GM12878 (cell line): ENCODE data around the gene NDUFA11. TPM values are rescaled to one million over a fixed set of nuclear protein-coding genes. Genes with fewer than 3 reads are reported as not detected.

Experiments
- ATAC-seq: fragments of 200-7000 bp; cut with Tn5 transposase; 3 replicates; pipeline ENCODE4 v1.9.1; 2020; ENCODE audit warnings: mild to moderate bottlenecking, moderate library complexity
- BruUV-seq: library from RNA; stranded (reverse); fragments of 400-500 nt; replicated peaks from 2 replicates; lab custom pipeline; 2021; lab: Mats Ljungman, UMichigan
- CTCF ChIA-PET: fragments of 300-600 bp; sonication (Branson Sonifier 250); formaldehyde crosslinking; extraction: SDS; loops from one replicate; lab custom pipeline; 2021; ENCODE audit warnings: inconsistent platforms; lab: Yijun Ruan, JAX
- POLR2A ChIA-PET: fragments of 350-600 bp; formaldehyde crosslinking; extraction: SDS; loops from one replicate; lab custom pipeline; 2021; ENCODE audit warnings: inconsistent platforms; lab: Charles Lee
- RAD21 ChIA-PET: fragments of 300-600 bp; sonication (Branson Sonifier 250); formaldehyde crosslinking; loops from one replicate; lab custom pipeline; 2023; ENCODE audit warnings: antibody characterized with exemption; ENCODE audit not compliant: unreplicated experiment; lab: Charles Lee
- SMC1A ChIA-PET: fragments of 300-600 bp; sonication (Branson Sonifier 250); formaldehyde crosslinking; loops from one replicate; lab custom pipeline; 2023; ENCODE audit not compliant: unreplicated experiment, uncharacterized antibody; lab: Charles Lee
- DNase-seq: peaks from one replicate; pipeline ENCODE4 v3.0.0-alpha.2; 2011; ENCODE audit warnings: low read depth, low spot score
- FAIRE-seq: peaks from 3 replicates; lab custom pipeline; 2011; peaks lifted over from hg19 to GRCh38; lab: Jason Lieb, UNC
- H2AFZ ChIP-seq: 2 replicates; pipeline ENCODE4 v1.6.0; 2011; ENCODE audit warnings: low read depth, low read length, control low read depth; ENCODE audit not compliant: control insufficient read depth
- H3K27ac ChIP-seq: 2 replicates; pipeline ENCODE4 v1.5.1; 2011; ENCODE audit warnings: control low read depth; ENCODE audit not compliant: control insufficient read depth, insufficient read depth
- H3K27me3 ChIP-seq, 2 experiments: replicated peaks in 1 of 2; 2 replicates each; pipeline versions ENCODE4 v1.6.0 to v1.6.1; 2011; ENCODE audit warnings: low read length in 1 of 2; ENCODE audit not compliant: control insufficient read depth in 2 of 2, insufficient read depth in 2 of 2
- H3K36me3 ChIP-seq, 2 experiments: 2 replicates each; pipeline ENCODE4 v1.5.1; 2011; ENCODE audit warnings: low read length in 1 of 2; ENCODE audit not compliant: control insufficient read depth in 2 of 2, insufficient read depth in 2 of 2
- H3K4me1 ChIP-seq: 2 replicates; pipeline ENCODE4 v1.6.1; 2011; ENCODE audit warnings: mild to moderate bottlenecking, low read length, moderate library complexity, mixed read lengths; ENCODE audit not compliant: control insufficient read depth, insufficient read depth
- H3K4me2 ChIP-seq: 2 replicates; pipeline ENCODE4 v1.6.0; 2011; ENCODE audit warnings: control low read depth; ENCODE audit not compliant: control insufficient read depth, insufficient read depth
- H3K4me3 ChIP-seq: fragments of 200-600 bp; sonication (generic); 2 replicates; pipeline ENCODE4 v1.5.1; 2016
- H3K79me2 ChIP-seq: 2 replicates; pipeline ENCODE4 v1.6.0; 2011; ENCODE audit warnings: low read length; ENCODE audit not compliant: control insufficient read depth, insufficient read depth
- H3K9ac ChIP-seq: 2 replicates; pipeline ENCODE4 v1.8.0; 2011; ENCODE audit warnings: low read length, control low read depth, mixed read lengths; ENCODE audit not compliant: control insufficient read depth, insufficient read depth
- H3K9me3 ChIP-seq: replicated peaks from 3 replicates; pipeline ENCODE4 v1.5.1; 2011; ENCODE audit warnings: mild to moderate bottlenecking, low read length; ENCODE audit not compliant: control insufficient read depth, insufficient read depth
- H4K20me1 ChIP-seq: 2 replicates; pipeline ENCODE4 v1.6.0; 2011; ENCODE audit not compliant: control insufficient read depth, insufficient read depth
- ESRRA ChIP-seq: IDR thresholded peaks from 2 replicates; pipeline ENCODE4 v1.6.1; 2012; ENCODE audit warnings: mild to moderate bottlenecking, low read length, improper control_type of control experiment
- ETV6 ChIP-seq, 2 experiments: fragments of 450-650 bp in 1 of 2; IDR thresholded peaks in 1 of 2; conservative IDR thresholded peaks in 1 of 2; 2 replicates each; pipeline ENCODE4 v1.6.1; 2014; ENCODE audit warnings: antibody characterized with exemption in 1 of 2, borderline replicate concordance in 1 of 2, low read depth in 1 of 2, mild to moderate bottlenecking in 1 of 2, moderate library complexity in 1 of 2
- GATAD2B ChIP-seq: fragments of 450-650 bp; conservative IDR thresholded peaks from 2 replicates; pipeline ENCODE4 v1.6.1; 2017; ENCODE audit warnings: low read depth, mild to moderate bottlenecking, moderate library complexity
- IKZF2 ChIP-seq, 2 experiments: fragments of 450-650 bp; IDR thresholded peaks; 2 replicates each; pipeline ENCODE4 v1.6.1; 2017; ENCODE audit warnings: mild to moderate bottlenecking in 2 of 2, moderate library complexity in 2 of 2
- KLF5 ChIP-seq: fragments of 450-650 bp; IDR thresholded peaks from 2 replicates; pipeline ENCODE4 v1.6.1; 2014; ENCODE audit warnings: mild to moderate bottlenecking; ENCODE audit not compliant: partially characterized antibody
- LARP7 ChIP-seq: fragments of 450-650 bp; IDR thresholded peaks from 2 replicates; pipeline ENCODE4 v1.6.1; 2017; ENCODE audit warnings: mild to moderate bottlenecking
- MAX ChIP-seq: IDR thresholded peaks from 2 replicates; pipeline ENCODE4 v1.6.1; 2012; ENCODE audit warnings: low read depth, low read length, improper control_type of control experiment
- MLLT1 ChIP-seq: fragments of 450-650 bp; IDR thresholded peaks from 2 replicates; pipeline ENCODE4 v1.6.1; 2016; ENCODE audit warnings: mild to moderate bottlenecking
- MTA3 ChIP-seq: IDR thresholded peaks from 2 replicates; pipeline ENCODE4 v1.6.1; 2012; ENCODE audit warnings: low read length, inconsistent platforms, borderline replicate concordance
- PML ChIP-seq: IDR thresholded peaks from 2 replicates; pipeline ENCODE4 v1.6.1; 2012; ENCODE audit warnings: low read length, inconsistent platforms
- ZSCAN29 ChIP-seq: fragments of 450-650 bp; IDR thresholded peaks from 2 replicates; pipeline ENCODE4 v1.6.1; 2017; ENCODE audit warnings: mild to moderate bottlenecking, moderate library complexity
- ZZZ3 ChIP-seq: IDR thresholded peaks from 2 replicates; pipeline ENCODE4 v1.6.1; 2011; ENCODE audit warnings: low read depth; ENCODE audit not compliant: control insufficient read depth, insufficient read length
- WGBS: methylation state at CpG from one replicate; pipeline ENCODE4 v1.1.6; 2016; ENCODE audit warnings: low lambda C conversion rate; ENCODE audit not compliant: insufficient replicate concordance, insufficient coverage; ENCODE audit errors: missing lambda C conversion rate; 5-methylcytosine and 5-hydroxymethylcytosine counted together
- in situ Hi-C: fragments of 300-500 bp; cut with MboI; formaldehyde crosslinking; loops from 9 replicates; pipeline ENCODE4 v1.14.3; 2018; ENCODE audit warnings: mixed read lengths
- intact Hi-C: fragments of 100-400 bp; cut with micrococcal nuclease; formaldehyde crosslinking; loops from one replicate; pipeline ENCODE4 v1.14.2; 2022; ENCODE audit not compliant: unreplicated experiment
- polyA plus RNA-seq, 11 experiments: library from polyadenylated mRNA; depleted of rRNA in 4 of 11; unstranded in 6 of 11; stranded (reverse) in 5 of 11; fragments of >200 nt; fragmentation: Nextera tagmentation in 4 of 11; fragmentation: Illumina TruSeq in 1 of 11; extraction: Ambion mirVana in 4 of 11; extraction: Trizol in 1 of 11; gene quantifications; 1 replicate in 1 of 11; 2 replicates in 10 of 11; pipeline versions ENCODE4 v1.2.1 to v1.2.3, GENCODE V29; 2011 to 2016; ENCODE audit warnings: inconsistent platforms in 2 of 11, missing spikeins in 2 of 11, low read depth in 1 of 11
- total RNA-seq, 4 experiments: library from RNA; depleted of rRNA in 3 of 4; stranded (reverse); fragments of >200 nt in 3 of 4; fragmentation: Illumina TruSeq in 1 of 4; extraction: Trizol in 1 of 4; gene quantifications; 2 replicates each; pipeline versions ENCODE4 v1.2.1 to v1.2.3, GENCODE V29; 2013 to 2021
- TF ChIP-seq, protein P1 (sequence below): fragments of 450-650 bp; IDR thresholded peaks from 2 replicates; pipeline ENCODE4 v1.6.1; 2016; ENCODE audit warnings: mild to moderate bottlenecking
- TF ChIP-seq, protein P2 (sequence below): fragments of 450-650 bp; IDR thresholded peaks from 2 replicates; pipeline ENCODE4 v1.6.1; 2017; ENCODE audit warnings: mild to moderate bottlenecking, moderate library complexity
- TF ChIP-seq, protein P3 (sequence below): IDR thresholded peaks from 2 replicates; pipeline ENCODE4 v1.6.1; 2011; ENCODE audit warnings: borderline replicate concordance, low read depth, mild to moderate bottlenecking, moderate library complexity, low read length; ENCODE audit not compliant: insufficient read depth, poor library complexity, severe bottlenecking

The NDUFA11 gene
- total and polyA plus RNA-seq, 10 of the 15 experiments (the other 5 are each of a cell fraction or from before 2014, with no cell fraction given), result 108 to 600 (median 289) TPM

DNA sequence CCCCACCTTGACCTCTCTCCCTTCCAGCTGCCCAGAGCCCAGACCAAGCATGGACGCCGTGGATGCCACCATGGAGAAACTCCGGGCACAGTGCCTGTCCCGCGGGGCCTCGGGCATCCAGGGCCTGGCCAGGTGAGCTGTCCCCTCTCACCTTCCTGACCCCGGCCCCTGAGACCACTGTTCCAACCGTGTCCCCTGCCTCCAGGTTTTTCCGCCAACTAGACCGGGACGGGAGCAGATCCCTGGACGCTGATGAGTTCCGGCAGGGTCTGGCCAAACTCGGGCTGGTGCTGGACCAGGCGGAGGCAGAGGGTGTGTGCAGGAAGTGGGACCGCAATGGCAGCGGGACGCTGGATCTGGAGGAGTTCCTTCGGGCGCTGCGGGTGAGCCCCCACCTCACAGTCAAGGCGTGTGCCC lies 10.8 kb upstream of the NDUFA11 start:
- Histone ChIP-seq H3K4me1 (no peaks in the 10 kb centered on the region), H3K4me2 (no peak overlapping the region), H2AFZ (no peak overlapping the region), H3K9me3 (no peaks in the 10 kb centered on the region), H3K36me3 (peaks cover 3 to 27% of the 10 kb centered on the region in 2 experiments; a peak in 3 of 4 replicates), H3K79me2 (no peaks in the 10 kb centered on the region), H3K27ac (no peak overlapping the region), H4K20me1 (no peaks in the 10 kb centered on the region), H3K4me3 (no peak overlapping the region), H3K27me3 (no peaks in the 10 kb centered on the region), H3K9ac (no peak overlapping the region)
- no TSS peak for BruUV-seq
- TF ChIP-seq ZZZ3, result no peak
- TF ChIP-seq, protein P1, sequence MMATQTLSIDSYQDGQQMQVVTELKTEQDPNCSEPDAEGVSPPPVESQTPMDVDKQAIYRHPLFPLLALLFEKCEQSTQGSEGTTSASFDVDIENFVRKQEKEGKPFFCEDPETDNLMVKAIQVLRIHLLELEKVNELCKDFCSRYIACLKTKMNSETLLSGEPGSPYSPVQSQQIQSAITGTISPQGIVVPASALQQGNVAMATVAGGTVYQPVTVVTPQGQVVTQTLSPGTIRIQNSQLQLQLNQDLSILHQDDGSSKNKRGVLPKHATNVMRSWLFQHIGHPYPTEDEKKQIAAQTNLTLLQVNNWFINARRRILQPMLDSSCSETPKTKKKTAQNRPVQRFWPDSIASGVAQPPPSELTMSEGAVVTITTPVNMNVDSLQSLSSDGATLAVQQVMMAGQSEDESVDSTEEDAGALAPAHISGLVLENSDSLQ, result no peak
- TF ChIP-seq PML, result no peak
- no peak for TF ChIP-seq IKZF2 (IDR thresholded peaks at IDR 0.05)
- no peak for TF ChIP-seq MAX
- no peak for TF ChIP-seq KLF5
- TF ChIP-seq, protein P2, sequence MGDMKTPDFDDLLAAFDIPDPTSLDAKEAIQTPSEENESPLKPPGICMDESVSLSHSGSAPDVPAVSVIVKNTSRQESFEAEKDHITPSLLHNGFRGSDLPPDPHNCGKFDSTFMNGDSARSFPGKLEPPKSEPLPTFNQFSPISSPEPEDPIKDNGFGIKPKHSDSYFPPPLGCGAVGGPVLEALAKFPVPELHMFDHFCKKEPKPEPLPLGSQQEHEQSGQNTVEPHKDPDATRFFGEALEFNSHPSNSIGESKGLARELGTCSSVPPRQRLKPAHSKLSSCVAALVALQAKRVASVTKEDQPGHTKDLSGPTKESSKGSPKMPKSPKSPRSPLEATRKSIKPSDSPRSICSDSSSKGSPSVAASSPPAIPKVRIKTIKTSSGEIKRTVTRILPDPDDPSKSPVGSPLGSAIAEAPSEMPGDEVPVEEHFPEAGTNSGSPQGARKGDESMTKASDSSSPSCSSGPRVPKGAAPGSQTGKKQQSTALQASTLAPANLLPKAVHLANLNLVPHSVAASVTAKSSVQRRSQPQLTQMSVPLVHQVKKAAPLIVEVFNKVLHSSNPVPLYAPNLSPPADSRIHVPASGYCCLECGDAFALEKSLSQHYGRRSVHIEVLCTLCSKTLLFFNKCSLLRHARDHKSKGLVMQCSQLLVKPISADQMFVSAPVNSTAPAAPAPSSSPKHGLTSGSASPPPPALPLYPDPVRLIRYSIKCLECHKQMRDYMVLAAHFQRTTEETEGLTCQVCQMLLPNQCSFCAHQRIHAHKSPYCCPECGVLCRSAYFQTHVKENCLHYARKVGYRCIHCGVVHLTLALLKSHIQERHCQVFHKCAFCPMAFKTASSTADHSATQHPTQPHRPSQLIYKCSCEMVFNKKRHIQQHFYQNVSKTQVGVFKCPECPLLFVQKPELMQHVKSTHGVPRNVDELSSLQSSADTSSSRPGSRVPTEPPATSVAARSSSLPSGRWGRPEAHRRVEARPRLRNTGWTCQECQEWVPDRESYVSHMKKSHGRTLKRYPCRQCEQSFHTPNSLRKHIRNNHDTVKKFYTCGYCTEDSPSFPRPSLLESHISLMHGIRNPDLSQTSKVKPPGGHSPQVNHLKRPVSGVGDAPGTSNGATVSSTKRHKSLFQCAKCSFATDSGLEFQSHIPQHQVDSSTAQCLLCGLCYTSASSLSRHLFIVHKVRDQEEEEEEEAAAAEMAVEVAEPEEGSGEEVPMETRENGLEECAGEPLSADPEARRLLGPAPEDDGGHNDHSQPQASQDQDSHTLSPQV, result no peak
- TF ChIP-seq MLLT1, result no peak
- TF ChIP-seq LARP7, result no peak
- TF ChIP-seq ETV6 (conservative IDR thresholded peaks at IDR 0.05 in 1 of 2, IDR thresholded peaks at IDR 0.05 in 1 of 2; ENCODE audit: borderline replicate concordance in 1 of 2, low read depth in 1 of 2), result no peak
- TF ChIP-seq MTA3, result no peak
- TF ChIP-seq GATAD2B, result no peak
- TF ChIP-seq ESRRA, result no peak
- TF ChIP-seq ZSCAN29, result no peak
- TF ChIP-seq, protein P3, sequence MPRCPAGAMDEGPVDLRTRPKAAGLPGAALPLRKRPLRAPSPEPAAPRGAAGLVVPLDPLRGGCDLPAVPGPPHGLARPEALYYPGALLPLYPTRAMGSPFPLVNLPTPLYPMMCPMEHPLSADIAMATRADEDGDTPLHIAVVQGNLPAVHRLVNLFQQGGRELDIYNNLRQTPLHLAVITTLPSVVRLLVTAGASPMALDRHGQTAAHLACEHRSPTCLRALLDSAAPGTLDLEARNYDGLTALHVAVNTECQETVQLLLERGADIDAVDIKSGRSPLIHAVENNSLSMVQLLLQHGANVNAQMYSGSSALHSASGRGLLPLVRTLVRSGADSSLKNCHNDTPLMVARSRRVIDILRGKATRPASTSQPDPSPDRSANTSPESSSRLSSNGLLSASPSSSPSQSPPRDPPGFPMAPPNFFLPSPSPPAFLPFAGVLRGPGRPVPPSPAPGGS, result no peak
- ChIA-PET POLR2A (no interaction called here), CTCF (no interaction called here), SMC1A (no interaction called here), RAD21 (no interaction called here)
- WGBS, result 89% methylated on average over 22 of the region's 22 CpGs
- no peak for FAIRE-seq
- no peak for DNase-seq
- ATAC-seq, result no peak
- intact Hi-C loops (no loop called here), in situ Hi-C loops (no loop called here)
